BLaER1 treated with 17β-estradiol and CSF1 and Interleukin-3, amounts not matched to agents 10 nM and 100 nM (cell line): Measurements from ENCODE around the gene RRP36.

Experiments used
- H3K27ac ChIP-seq, 11 experiments: shearing (Covaris generic); formaldehyde crosslinking; 2 replicates each; pipeline ENCODE4 v1.8.1; 2022
- H3K27me3 ChIP-seq, 11 experiments: shearing (Covaris generic); formaldehyde crosslinking; 2 replicates each; pipeline ENCODE4 v1.8.1; 2022
- H3K36me3 ChIP-seq, 11 experiments: shearing (Covaris generic); formaldehyde crosslinking; 2 replicates each; pipeline ENCODE4 v1.8.1; 2022
- H3K4me1 ChIP-seq, 10 experiments: shearing (Covaris generic); formaldehyde crosslinking; 2 replicates each; pipeline ENCODE4 v1.8.1; 2022
- H3K4me2 ChIP-seq, 11 experiments: shearing (Covaris generic); formaldehyde crosslinking; 2 replicates each; pipeline ENCODE4 v1.8.1; 2022
- H3K4me3 ChIP-seq, 10 experiments: shearing (Covaris generic); formaldehyde crosslinking; 2 replicates each; pipeline ENCODE4 v1.8.1; 2022
- H3K9ac ChIP-seq, 11 experiments: shearing (Covaris generic); formaldehyde crosslinking; 2 replicates each; pipeline ENCODE4 v1.8.1; 2022
- H3K9me3 ChIP-seq, 11 experiments: shearing (Covaris generic); formaldehyde crosslinking; replicated peaks in 1 of 11; 2 replicates each; pipeline ENCODE4 v1.8.1; 2022
- H4K20me1 ChIP-seq, 11 experiments: shearing (Covaris generic); formaldehyde crosslinking; 2 replicates each; pipeline ENCODE4 v1.8.1; 2022
- Cebpa-rat ChIP-seq, 11 experiments: shearing (Covaris generic); IDR thresholded peaks; 2 replicates each; pipeline ENCODE4 v1.8.1; 2022

Gene RRP36

GRCh38 chr6:43020847-43021246 lies 576 bp upstream of the RRP36 start:
- peak overlapping the region in 10 of 11 experiments; percentile 79 to 89 (median 84); a peak in 17 of 22 replicates for H3K9ac ChIP-seq
- no peak for TF ChIP-seq Cebpa-rat (IDR thresholded peaks at IDR 0.05)
- no peaks in the 10 kb centered on the region for H3K9me3 ChIP-seq

GRCh38 chr6:43024436-43024835 lies 3.0 kb downstream of the RRP36 start:
- no peak for TF ChIP-seq Cebpa-rat (IDR thresholded peaks at IDR 0.05)
- H3K9ac ChIP-seq: no peak overlapping the region; a peak in 1 of 22 replicates
- no peaks in the 10 kb centered on the region for H3K9me3 ChIP-seq
- H3K4me3 ChIP-seq: no peak overlapping the region
- H3K27ac ChIP-seq: no peak overlapping the region
- H3K4me1 ChIP-seq: peaks cover 20 to 45% (median 33%) of the 10 kb centered on the region in 10 experiments
- H3K27me3 ChIP-seq: no peaks in the 10 kb centered on the region
- H3K4me2 ChIP-seq: peak overlapping the region in 3 of 11 experiments; percentile 1 to 17 (median 16); a peak in 2 of 22 replicates
- peaks cover 0 to 67% (median 29%) of the 10 kb centered on the region in 11 experiments; a peak in 15 of 22 replicates for H4K20me1 ChIP-seq
- H3K36me3 ChIP-seq: peaks cover 70 to 84% (median 79%) of the 10 kb centered on the region in 11 experiments

More at GRCh38 chr6:43020847-43021246, 576 bp upstream of the RRP36 start:
- peaks cover 63 to 78% (median 70%) of the 10 kb centered on the region in 11 experiments for H3K36me3 ChIP-seq
- peak overlapping the region; percentile 78 to 98 (median 88); a peak in 19 of 20 replicates for H3K4me3 ChIP-seq
- H3K27ac ChIP-seq: peak overlapping the region in 10 of 11 experiments; percentile 50 to 89 (median 78); a peak in 20 of 22 replicates
- H3K4me1 ChIP-seq: peaks cover 35 to 69% (median 50%) of the 10 kb centered on the region in 10 experiments
- peaks cover 14 to 58% (median 36%) of the 10 kb centered on the region in 11 experiments; a peak in 17 of 22 replicates for H4K20me1 ChIP-seq
- H3K27me3 ChIP-seq: no peaks in the 10 kb centered on the region
- peak overlapping the region; percentile 60 to 96 (median 85) for H3K4me2 ChIP-seq

- no peak for TF ChIP-seq Cebpa-rat (IDR thresholded peaks at IDR 0.05)
- no peak overlapping the region for H3K4me2 ChIP-seq
- H3K9me3 ChIP-seq: no peaks in the 10 kb centered on the region
- H3K27ac ChIP-seq: peak overlapping the region in 1 of 11 experiments; percentile 6; a peak in 1 of 22 replicates
- H3K36me3 ChIP-seq: peaks cover 62 to 88% (median 82%) of the 10 kb centered on the region in 11 experiments
- peak overlapping the region in 1 of 11 experiments; percentile 1; a peak in 1 of 22 replicates for H3K9ac ChIP-seq
- H3K27me3 ChIP-seq: no peaks in the 10 kb centered on the region
- peaks cover 0 to 74% (median 34%) of the 10 kb centered on the region in 11 experiments; a peak in 15 of 22 replicates for H4K20me1 ChIP-seq
- no peak overlapping the region for H3K4me3 ChIP-seq
- peaks cover 11 to 29% (median 22%) of the 10 kb centered on the region in 10 experiments for H3K4me1 ChIP-seq
Measured at GRCh38 chr6:43026365-43026764, 4.9 kb downstream of the RRP36 start.

- Histone ChIP-seq H3K27ac (no peak overlapping the region), H4K20me1 (peaks cover 0 to 82% (median 26%) of the 10 kb centered on the region in 11 experiments; a peak in 16 of 22 replicates), H3K9me3 (no peaks in the 10 kb centered on the region), H3K4me2 (no peak overlapping the region), H3K4me3 (no peak overlapping the region), H3K27me3 (no peaks in the 10 kb centered on the region), H3K9ac (no peak overlapping the region), H3K4me1 (peaks cover 0 to 12% (median 5%) of the 10 kb centered on the region in 10 experiments; a peak in 7 of 20 replicates), H3K36me3 (peaks cover 88 to 100% (median 98%) of the 10 kb centered on the region in 11 experiments)
- TF ChIP-seq Cebpa-rat (IDR thresholded peaks at IDR 0.05): no peak
Measured at GRCh38 chr6:43029120-43029519, 7.7 kb downstream of the RRP36 start.

- Histone ChIP-seq H3K27ac (no peak overlapping the region), H3K36me3 (peaks cover 77 to 100% (median 95%) of the 10 kb centered on the region in 11 experiments), H3K9ac (no peak overlapping the region), H3K4me2 (no peak overlapping the region), H3K27me3 (no peaks in the 10 kb centered on the region), H3K4me3 (no peak overlapping the region), H3K9me3 (no peaks in the 10 kb centered on the region), H3K4me1 (no peaks in the 10 kb centered on the region), H4K20me1 (peaks cover 0 to 71% (median 26%) of the 10 kb centered on the region in 11 experiments; a peak in 16 of 22 replicates)
- no peak for TF ChIP-seq Cebpa-rat (IDR thresholded peaks at IDR 0.05)
Measured at GRCh38 chr6:43032326-43032725, 10.9 kb downstream of the RRP36 start.

GRCh38 chr6:43033496-43034189 lies 12.2 kb downstream of the RRP36 start:
- H3K4me2 ChIP-seq: no peak overlapping the region
- H3K9me3 ChIP-seq: no peaks in the 10 kb centered on the region
- no peak for TF ChIP-seq Cebpa-rat (IDR thresholded peaks at IDR 0.05)
- H3K4me3 ChIP-seq: no peak overlapping the region
- no peak overlapping the region for H3K9ac ChIP-seq
- H3K36me3 ChIP-seq: peaks cover 77 to 100% (median 95%) of the 10 kb centered on the region in 11 experiments
- no peaks in the 10 kb centered on the region for H3K27me3 ChIP-seq
- H4K20me1 ChIP-seq: peaks cover 0 to 74% (median 26%) of the 10 kb centered on the region in 11 experiments; a peak in 16 of 22 replicates
- H3K4me1 ChIP-seq: no peaks in the 10 kb centered on the region
- H3K27ac ChIP-seq: no peak overlapping the region

- Histone ChIP-seq H4K20me1 (peaks cover 0 to 72% (median 22%) of the 10 kb centered on the region in 11 experiments; a peak in 16 of 22 replicates), H3K4me2 (no peak overlapping the region), H3K27ac (no peak overlapping the region), H3K9me3 (no peaks in the 10 kb centered on the region), H3K27me3 (no peaks in the 10 kb centered on the region), H3K4me1 (no peaks in the 10 kb centered on the region), H3K36me3 (peaks cover 77 to 100% (median 95%) of the 10 kb centered on the region in 11 experiments), H3K9ac (no peak overlapping the region), H3K4me3 (no peak overlapping the region)
- TF ChIP-seq Cebpa-rat (IDR thresholded peaks at IDR 0.05): no peak
Measured at GRCh38 chr6:43034190-43034525, 12.7 kb downstream of the RRP36 start.

- Histone ChIP-seq H3K4me1 (no peaks in the 10 kb centered on the region), H3K9ac (no peak overlapping the region; a peak in 1 of 22 replicates), H3K4me3 (no peak overlapping the region), H3K9me3 (no peaks in the 10 kb centered on the region), H3K27ac (no peak overlapping the region), H3K4me2 (no peak overlapping the region), H4K20me1 (peaks cover 0 to 63% (median 20%) of the 10 kb centered on the region in 11 experiments; a peak in 14 of 22 replicates), H3K27me3 (no peaks in the 10 kb centered on the region), H3K36me3 (peaks cover 76 to 100% (median 94%) of the 10 kb centered on the region in 11 experiments)
- no peak for TF ChIP-seq Cebpa-rat (IDR thresholded peaks at IDR 0.05)
Measured at GRCh38 chr6:43035495-43036194, 14.2 kb downstream of the RRP36 start.

- Histone ChIP-seq H3K9ac (no peak overlapping the region), H3K9me3 (no peaks in the 10 kb centered on the region), H3K4me3 (no peak overlapping the region), H3K4me1 (no peaks in the 10 kb centered on the region; a peak in 1 of 20 replicates), H3K27me3 (no peaks in the 10 kb centered on the region), H4K20me1 (peaks cover 0 to 62% (median 20%) of the 10 kb centered on the region in 11 experiments; a peak in 14 of 22 replicates), H3K36me3 (peaks cover 69 to 97% (median 90%) of the 10 kb centered on the region in 11 experiments), H3K27ac (no peak overlapping the region), H3K4me2 (no peak overlapping the region)
- TF ChIP-seq Cebpa-rat (IDR thresholded peaks at IDR 0.05): no peak
Measured at GRCh38 chr6:43036712-43037111, 15.3 kb downstream of the RRP36 start.
